Effector memory CD8-positive, alpha-beta T cell (primary cell): ENCODE data around the gene LIN7B.

ENCODE experiments used
- ATAC-seq: fragments of 150-1000 bp; cut with Tn5 transposase; replicated peaks from 2 replicates; pipeline ENCODE4 v1.10.0; 2021; ENCODE audit warnings: mild to moderate bottlenecking, moderate library complexity
- DNase-seq, 3 experiments: peaks; one replicate each; pipeline ENCODE4 v3.0.0; 2021
- H3K27ac Mint-ChIP-seq, 2 donors: one replicate each; pipeline ENCODE4 v1.8.0; 2022; ENCODE audit warnings: mild to moderate bottlenecking in 2 of 2, mixed read lengths in 2 of 2, moderate library complexity in 2 of 2
- H3K27me3 Mint-ChIP-seq, 2 donors: one replicate each; pipeline ENCODE4 v1.8.0; 2022; ENCODE audit warnings: mixed read lengths in 2 of 2
- H3K36me3 Mint-ChIP-seq: one replicate; pipeline ENCODE4 v1.8.0; 2022; ENCODE audit warnings: mild to moderate bottlenecking, moderate library complexity, mixed read lengths; ENCODE audit not compliant: insufficient read depth
- H3K4me1 Mint-ChIP-seq, 2 donors: one replicate each; pipeline ENCODE4 v1.8.0; 2022; ENCODE audit warnings: low read depth in 2 of 2, mixed read lengths in 2 of 2
- H3K4me3 Mint-ChIP-seq, 2 donors: one replicate each; pipeline ENCODE4 v1.8.0; 2022; ENCODE audit warnings: mild to moderate bottlenecking in 2 of 2, mixed read lengths in 2 of 2, moderate library complexity in 2 of 2
- H3K9me3 Mint-ChIP-seq, 2 donors: one replicate each; pipeline ENCODE4 v1.8.0; 2022; ENCODE audit warnings: mixed read lengths in 2 of 2

Gene LIN7B

DNA sequence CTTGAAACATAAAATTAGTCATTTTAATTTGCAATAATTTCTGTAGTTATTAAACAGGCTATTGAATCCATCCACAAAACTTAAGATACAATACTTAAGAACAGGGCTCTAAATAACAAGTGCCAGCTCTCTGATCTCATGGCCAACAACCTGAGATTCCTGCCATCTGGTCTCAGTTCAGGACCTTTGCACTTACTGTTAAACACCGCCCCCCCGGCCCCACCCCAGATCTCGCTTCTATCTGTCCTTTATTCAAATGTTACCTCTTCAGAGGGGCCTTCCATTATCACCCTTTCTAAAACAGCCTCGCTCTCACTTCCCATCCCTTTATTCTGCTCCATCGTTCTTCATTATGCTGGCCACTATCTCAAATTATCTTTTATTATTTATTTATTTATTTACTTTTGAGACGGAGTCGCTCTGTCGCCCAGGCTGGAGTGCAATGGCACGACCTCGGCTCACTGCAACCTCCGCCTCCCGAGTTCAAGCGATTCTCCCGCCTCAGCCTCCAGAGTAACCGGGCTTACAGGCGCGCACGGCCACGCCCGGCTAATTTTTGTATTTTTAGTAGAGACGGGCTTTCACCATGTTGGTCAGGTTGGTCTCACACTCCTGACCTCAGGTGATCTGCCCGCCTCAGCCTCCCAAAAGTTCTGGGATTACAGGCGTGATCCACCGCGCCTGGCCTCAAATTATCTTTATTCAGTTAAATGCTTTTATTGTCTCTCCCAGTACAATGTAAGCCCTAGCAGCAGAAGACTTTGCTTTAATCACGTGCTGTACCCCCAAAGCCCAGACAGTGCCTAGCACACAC is 29.8 kb upstream of the LIN7B start:
- ATAC-seq (no peak), DNase-seq (no peak)
- peak overlapping the region; percentile 98 to 99 for H3K4me3 Mint-ChIP-seq
- H3K27me3 Mint-ChIP-seq, result no peaks in the 10 kb centered on the region
- H3K4me1 Mint-ChIP-seq, result peaks cover 21 to 25% of the 10 kb centered on the region in 2 donors
- peaks cover 52% of the 10 kb centered on the region for H3K36me3 Mint-ChIP-seq
- H3K27ac Mint-ChIP-seq, result peak overlapping the region; percentile 97
- H3K9me3 Mint-ChIP-seq, result no peaks in the 10 kb centered on the region

DNA sequence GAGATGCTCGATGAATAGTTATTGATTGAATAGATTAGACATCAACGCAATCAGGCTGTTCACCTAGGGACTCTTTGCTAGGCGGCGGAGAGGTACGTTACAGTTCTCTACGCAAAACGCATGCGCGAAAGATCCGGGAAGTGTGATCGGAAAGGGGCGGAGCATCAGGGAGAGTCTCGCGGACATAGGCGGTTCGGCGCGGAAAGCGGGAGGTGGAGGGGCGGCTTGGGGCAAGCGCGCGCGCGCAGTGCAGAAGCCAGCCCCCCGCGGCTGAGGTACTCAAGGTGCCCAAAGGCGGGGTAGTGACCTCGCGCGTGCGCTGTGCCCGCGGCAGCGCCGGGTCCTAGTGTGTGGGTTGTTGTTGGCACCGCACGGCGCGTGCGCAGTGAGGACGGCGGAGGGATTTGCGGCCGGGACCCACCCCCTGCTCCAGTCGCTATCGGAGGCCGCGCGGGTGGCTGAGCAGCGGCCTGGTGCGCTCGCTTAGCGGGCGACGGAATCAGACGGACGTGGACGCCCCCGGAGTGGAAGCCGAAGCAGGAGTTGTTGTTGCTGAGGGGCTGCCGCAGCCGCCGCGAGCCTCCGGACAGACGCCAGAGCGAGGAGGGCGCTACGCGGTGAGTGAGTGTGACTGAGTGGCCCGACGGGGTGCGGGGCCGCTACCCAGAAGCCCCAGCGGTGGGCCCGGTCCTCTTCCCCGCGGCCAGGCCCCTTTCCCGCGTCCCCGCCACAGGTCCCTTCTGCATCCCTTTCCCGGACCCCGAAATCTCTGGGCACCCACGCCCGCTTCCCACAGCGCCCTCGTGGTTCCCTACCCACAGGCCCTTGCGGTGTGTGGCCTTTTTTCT is 28.9 kb upstream of the LIN7B start, which contains the start of gene SNRNP70:
Gene SNRNP70, plus strand, starts transcription at position 432 of the 848 bp plus-strand sequence. CDS start 964 bp downstream, outside the sequence.
- peak within 1 kb of the TSS; percentile 98 to 99 for H3K4me3 Mint-ChIP-seq

DNA sequence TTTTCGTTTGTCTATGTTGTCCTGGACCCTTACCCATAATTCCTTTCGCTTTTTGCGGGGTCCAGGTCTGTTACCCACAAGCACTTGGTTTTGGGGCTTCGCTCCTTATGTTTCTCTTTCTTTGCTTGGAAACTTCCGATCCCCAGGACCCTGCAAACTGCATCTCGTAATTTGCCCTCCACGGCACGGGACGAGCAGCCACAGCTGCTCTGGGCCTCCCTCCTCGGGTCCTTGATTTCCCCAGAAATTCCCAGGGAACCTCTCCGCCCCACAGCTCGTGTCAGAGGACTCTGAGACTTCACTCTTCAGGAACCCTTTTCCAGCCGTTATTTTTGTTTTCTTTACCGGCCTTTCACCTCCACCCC is 28.3 kb upstream of the LIN7B start:
- Mint-ChIP-seq H3K27ac (peak overlapping the region; percentile 97), H3K36me3 (peaks cover 65% of the 10 kb centered on the region), H3K9me3 (no peaks in the 10 kb centered on the region), H3K4me3 (peak overlapping the region; percentile 98 to 99), H3K27me3 (no peaks in the 10 kb centered on the region), H3K4me1 (peaks cover 21 to 33% of the 10 kb centered on the region in 2 donors)
- ATAC-seq, result no peak
- no peak for DNase-seq

More for the DNA sequence above, 28.9 kb upstream of the LIN7B start, which contains the start of gene SNRNP70:
- H3K4me1 Mint-ChIP-seq, result peaks cover 21 to 27% of the 10 kb centered on the region in 2 donors
- H3K27ac Mint-ChIP-seq, result peak within 1 kb of the TSS; percentile 97
- ATAC-seq, result peak; percentile 90
- H3K36me3 Mint-ChIP-seq, result peaks cover 59% of the 10 kb centered on the region
- H3K9me3 Mint-ChIP-seq, result no peaks in the 10 kb centered on the region
- DNase-seq, result peak; percentile 97 to 98 (median 98)
- no peaks in the 10 kb centered on the region for H3K27me3 Mint-ChIP-seq

DNA sequence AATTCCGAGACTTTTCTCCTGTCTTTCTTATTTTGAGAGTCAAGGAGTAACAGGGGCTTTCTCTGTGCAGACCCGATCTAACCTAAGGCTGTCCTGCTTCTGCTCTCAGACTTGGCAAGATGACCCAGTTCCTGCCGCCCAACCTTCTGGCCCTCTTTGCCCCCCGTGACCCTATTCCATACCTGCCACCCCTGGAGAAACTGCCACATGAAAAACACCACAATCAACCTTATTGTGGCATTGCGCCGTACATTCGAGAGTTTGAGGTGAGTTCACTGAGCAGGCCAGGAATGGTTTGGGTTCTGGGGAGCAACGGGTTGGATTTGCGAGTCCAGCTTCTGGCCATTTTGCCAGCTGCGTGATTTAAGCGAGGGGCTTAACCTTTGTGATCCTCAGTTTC is 27.9 kb upstream of the LIN7B start:
- Mint-ChIP-seq H3K27ac (peak overlapping the region; percentile 97), H3K4me3 (peak overlapping the region; percentile 98 to 99), H3K4me1 (peaks cover 21 to 36% of the 10 kb centered on the region in 2 donors), H3K36me3 (peaks cover 70% of the 10 kb centered on the region), H3K27me3 (no peaks in the 10 kb centered on the region), H3K9me3 (no peaks in the 10 kb centered on the region)
- ATAC-seq (no peak), DNase-seq (no peak)

DNA sequence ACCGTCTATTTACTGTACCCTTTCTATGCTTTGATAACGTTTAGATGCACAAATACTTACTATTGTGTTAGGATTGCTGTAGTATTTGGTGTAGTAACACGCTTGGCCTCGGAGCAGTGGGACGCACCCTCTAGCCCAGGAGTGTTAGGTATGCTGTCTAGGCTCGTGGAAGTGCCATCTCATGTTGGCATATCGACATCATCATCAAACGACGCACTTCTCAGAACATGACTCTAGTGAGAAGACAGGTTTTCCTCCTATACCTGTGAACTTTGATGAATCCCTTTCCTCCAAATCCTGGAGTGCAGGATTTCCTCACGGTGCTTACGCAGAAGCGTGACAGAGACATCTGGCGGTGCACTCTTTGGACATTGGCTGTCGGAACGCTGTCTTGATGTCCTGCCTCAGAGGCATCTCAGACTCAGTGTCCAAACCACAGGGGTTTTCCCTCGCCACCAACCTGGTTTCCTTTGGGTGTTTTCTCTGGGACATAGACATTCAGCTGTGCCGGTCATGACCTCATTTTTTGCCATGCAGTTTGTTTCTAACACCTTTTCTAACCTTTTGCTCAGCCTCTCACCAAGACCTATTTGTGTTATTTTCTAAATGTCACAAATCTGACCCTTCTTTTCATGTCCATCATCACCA is 22.7 kb upstream of the LIN7B start:
- H3K27me3 Mint-ChIP-seq, result no peaks in the 10 kb centered on the region
- ATAC-seq (peak; percentile 61), DNase-seq (no peak)
- no peaks in the 10 kb centered on the region for H3K9me3 Mint-ChIP-seq
- no peak overlapping the region for H3K4me3 Mint-ChIP-seq
- peaks cover 9 to 31% of the 10 kb centered on the region in 2 donors for H3K4me1 Mint-ChIP-seq
- H3K27ac Mint-ChIP-seq, result peak overlapping the region in 1 of 2 donors; percentile 68
- peaks cover 89% of the 10 kb centered on the region for H3K36me3 Mint-ChIP-seq

DNA sequence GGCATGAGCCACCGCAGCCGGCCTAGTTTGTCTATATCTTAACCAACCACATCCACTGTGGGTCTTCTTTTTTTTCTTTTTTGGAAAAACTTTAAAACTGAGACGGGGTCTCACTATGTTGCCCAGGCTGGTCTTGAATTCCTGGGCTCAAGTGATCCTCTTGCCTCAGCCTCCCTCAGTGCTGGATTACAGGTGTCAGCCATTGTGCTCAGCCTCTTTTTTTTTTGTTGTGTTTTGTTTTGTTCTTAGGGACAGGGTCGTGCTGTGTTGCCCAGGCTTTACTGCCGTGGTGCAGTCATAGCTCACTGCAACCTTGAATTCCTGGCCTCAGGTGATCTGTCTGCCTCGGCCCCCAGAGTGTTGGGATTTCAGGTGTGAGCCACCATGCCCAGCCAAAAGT is 21.5 kb upstream of the LIN7B start:
- DNase-seq (no peak), ATAC-seq (no peak)
- Mint-ChIP-seq H3K4me1 (peaks cover 0 to 22% of the 10 kb centered on the region in 2 donors), H3K36me3 (peaks cover 84% of the 10 kb centered on the region), H3K9me3 (no peaks in the 10 kb centered on the region), H3K4me3 (no peak overlapping the region), H3K27me3 (no peaks in the 10 kb centered on the region), H3K27ac (peak overlapping the region in 1 of 2 donors; percentile 66)

GRCh38 chr19:49094505-49095482 is 19.4 kb upstream of the LIN7B start:
- Mint-ChIP-seq H3K27me3 (no peaks in the 10 kb centered on the region), H3K9me3 (no peaks in the 10 kb centered on the region), H3K4me1 (peaks cover 0 to 19% of the 10 kb centered on the region in 2 donors), H3K27ac (peak overlapping the region in 1 of 2 donors; percentile 67), H3K4me3 (no peak overlapping the region), H3K36me3 (peaks cover 85% of the 10 kb centered on the region)
- DNase-seq (no peak), ATAC-seq (no peak)

DNA sequence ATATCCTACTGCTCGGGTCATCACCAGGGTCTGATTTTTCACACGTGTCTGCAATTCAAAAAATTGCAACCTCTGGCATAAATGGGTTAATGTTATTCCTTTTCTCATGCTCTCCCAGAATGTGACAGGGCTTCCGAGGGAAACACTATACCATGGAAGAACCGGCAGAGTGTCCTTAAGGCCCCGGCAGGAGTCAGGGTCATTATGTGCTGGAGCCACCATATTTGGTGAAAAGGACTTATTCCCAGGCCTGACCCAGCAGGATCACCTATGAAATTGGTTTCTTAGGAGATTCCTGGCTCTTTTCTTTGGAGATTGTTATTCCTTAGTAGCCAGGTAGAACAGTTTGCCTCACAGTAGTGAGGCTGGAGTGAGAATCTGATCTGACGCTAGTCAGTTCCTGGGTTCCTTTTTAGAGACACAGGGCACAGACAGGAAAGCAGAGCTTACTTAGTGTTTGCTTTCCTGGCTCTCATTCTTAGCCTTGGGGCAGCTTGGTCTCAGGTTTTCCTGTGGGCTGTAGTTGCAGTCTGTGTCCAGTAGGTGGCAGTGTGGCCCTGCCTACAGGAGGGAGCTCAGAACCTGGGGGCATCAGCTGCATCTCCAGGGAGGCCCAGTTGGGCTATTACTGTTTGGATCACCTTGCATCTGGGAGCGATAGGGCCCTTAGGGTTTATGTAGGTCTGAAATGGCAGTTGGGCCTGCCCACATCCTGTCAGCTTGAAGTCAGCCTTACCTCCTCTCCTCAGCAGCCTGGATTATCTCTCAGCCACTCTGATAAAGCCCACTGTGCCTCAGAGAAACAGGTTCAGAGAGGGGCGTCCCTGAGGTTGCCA is 16.5 kb upstream of the LIN7B start:
- Mint-ChIP-seq H3K27ac (no peak overlapping the region), H3K27me3 (no peaks in the 10 kb centered on the region), H3K4me3 (no peak overlapping the region), H3K9me3 (no peaks in the 10 kb centered on the region), H3K4me1 (peaks cover 1 to 6% of the 10 kb centered on the region in 2 donors), H3K36me3 (peaks cover 77% of the 10 kb centered on the region)
- peak; percentile 69 to 78 (median 73) for DNase-seq
- ATAC-seq, result peak; percentile 95

DNA sequence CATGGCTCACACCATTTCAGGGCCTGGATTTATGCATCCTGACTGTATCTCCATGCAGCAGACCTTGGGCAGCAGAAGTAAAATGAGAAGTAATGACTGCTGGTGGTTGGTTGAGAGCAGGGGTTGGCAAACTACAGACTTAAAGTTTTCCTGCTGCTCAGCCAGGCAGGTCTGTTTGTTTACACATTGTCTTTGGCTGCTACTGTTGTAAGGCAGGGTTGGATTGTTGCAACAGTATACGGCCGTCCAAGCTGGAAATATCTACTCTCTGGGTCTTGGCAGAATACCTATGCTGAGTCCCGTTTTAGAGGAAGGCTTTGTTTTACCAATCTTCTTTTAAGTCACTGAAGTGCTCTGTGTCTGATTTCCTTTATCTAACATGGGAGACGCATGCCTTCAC is 15.4 kb upstream of the LIN7B start:
- DNase-seq (no peak), ATAC-seq (no peak)
- H3K27ac Mint-ChIP-seq, result no peak overlapping the region
- peaks cover 71% of the 10 kb centered on the region for H3K36me3 Mint-ChIP-seq
- peaks cover 1 to 6% of the 10 kb centered on the region in 2 donors for H3K4me1 Mint-ChIP-seq
- H3K4me3 Mint-ChIP-seq, result no peak overlapping the region
- H3K27me3 Mint-ChIP-seq, result no peaks in the 10 kb centered on the region
- H3K9me3 Mint-ChIP-seq, result no peaks in the 10 kb centered on the region

- Mint-ChIP-seq H3K4me1 (peaks cover 1 to 6% of the 10 kb centered on the region in 2 donors), H3K4me3 (no peak overlapping the region), H3K9me3 (no peaks in the 10 kb centered on the region), H3K27me3 (no peaks in the 10 kb centered on the region), H3K27ac (peak overlapping the region in 1 of 2 donors; percentile 54), H3K36me3 (peaks cover 64% of the 10 kb centered on the region)
- ATAC-seq, result no peak
- no peak for DNase-seq
Observed at GRCh38 chr19:49101160-49101559, 13.0 kb upstream of the LIN7B start.

- H3K4me3 Mint-ChIP-seq, result no peak overlapping the region
- H3K27me3 Mint-ChIP-seq, result no peaks in the 10 kb centered on the region
- peaks cover 8 to 11% of the 10 kb centered on the region in 2 donors for H3K4me1 Mint-ChIP-seq
- H3K36me3 Mint-ChIP-seq, result peaks cover 68% of the 10 kb centered on the region
- ATAC-seq, result no peak
- no peak for DNase-seq
- no peak overlapping the region for H3K27ac Mint-ChIP-seq
- no peaks in the 10 kb centered on the region for H3K9me3 Mint-ChIP-seq
Observed at GRCh38 chr19:49102303-49102702, 11.9 kb upstream of the LIN7B start.
